GM18870 (cell line): ENCODE measurements around the gene IGSF22.

Experiments
- ATAC-seq: cut with Tn5 transposase; IDR thresholded peaks from one replicate; pipeline ENCODE4 v1.9.1; 2021; ENCODE audit warnings: moderate library complexity; ENCODE audit not compliant: unreplicated experiment

IGSF22 gene

GRCh38 chr11:18726040-18726439 is at the start of gene IGSF22:
Gene IGSF22, minus strand, starts transcription at chr11:18726188. Its CDS starts 1,952 bp downstream, at chr11:18724236.
- no peak for ATAC-seq

GRCh38 chr11:18774801-18775200 is 48.8 kb upstream of the IGSF22 start:
- no peak for ATAC-seq

DNA sequence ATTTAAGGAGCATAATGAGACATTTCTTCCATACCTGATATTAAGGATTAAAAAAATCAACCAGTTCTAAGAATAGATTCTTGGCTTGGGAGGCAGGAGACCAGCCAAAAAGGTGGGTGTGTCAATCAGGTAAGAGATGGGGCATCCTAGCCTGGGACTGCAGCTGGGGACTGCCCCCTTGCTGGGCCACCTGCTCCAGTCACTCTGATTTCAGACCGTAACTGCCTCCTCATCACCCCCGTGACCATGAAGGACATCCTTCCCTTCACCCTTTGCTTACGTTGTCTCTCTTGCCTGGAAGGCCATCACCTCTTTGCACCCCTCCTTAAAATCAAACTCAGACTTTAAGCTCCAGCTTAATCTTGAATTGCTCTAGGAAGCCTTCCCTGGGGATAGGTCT is 47.7 kb upstream of the IGSF22 start:
- ATAC-seq: no peak

DNA sequence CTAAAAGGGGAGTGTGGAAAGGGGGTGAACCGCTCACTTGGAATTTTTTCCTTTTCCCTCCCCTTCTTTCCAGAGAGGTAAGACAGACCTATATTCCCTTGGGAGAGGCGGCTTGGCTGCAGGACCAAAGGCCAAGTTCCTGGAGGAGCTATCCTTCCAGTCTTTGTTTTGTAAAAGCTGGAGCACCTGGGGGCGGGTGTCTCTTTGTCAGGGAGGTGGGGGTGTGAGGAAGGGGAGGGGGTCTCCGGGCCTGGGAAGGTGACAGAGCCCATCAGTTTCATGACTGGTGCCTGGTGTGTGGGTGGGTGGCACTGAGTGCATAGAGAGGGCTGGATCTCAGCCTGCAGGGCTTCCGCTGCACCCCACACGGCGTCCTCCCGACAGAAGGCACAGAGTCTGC is 47.1 kb upstream of the IGSF22 start:
- no peak for ATAC-seq

GRCh38 chr11:18772211-18772610 is 46.2 kb upstream of the IGSF22 start:
- no peak for ATAC-seq

DNA sequence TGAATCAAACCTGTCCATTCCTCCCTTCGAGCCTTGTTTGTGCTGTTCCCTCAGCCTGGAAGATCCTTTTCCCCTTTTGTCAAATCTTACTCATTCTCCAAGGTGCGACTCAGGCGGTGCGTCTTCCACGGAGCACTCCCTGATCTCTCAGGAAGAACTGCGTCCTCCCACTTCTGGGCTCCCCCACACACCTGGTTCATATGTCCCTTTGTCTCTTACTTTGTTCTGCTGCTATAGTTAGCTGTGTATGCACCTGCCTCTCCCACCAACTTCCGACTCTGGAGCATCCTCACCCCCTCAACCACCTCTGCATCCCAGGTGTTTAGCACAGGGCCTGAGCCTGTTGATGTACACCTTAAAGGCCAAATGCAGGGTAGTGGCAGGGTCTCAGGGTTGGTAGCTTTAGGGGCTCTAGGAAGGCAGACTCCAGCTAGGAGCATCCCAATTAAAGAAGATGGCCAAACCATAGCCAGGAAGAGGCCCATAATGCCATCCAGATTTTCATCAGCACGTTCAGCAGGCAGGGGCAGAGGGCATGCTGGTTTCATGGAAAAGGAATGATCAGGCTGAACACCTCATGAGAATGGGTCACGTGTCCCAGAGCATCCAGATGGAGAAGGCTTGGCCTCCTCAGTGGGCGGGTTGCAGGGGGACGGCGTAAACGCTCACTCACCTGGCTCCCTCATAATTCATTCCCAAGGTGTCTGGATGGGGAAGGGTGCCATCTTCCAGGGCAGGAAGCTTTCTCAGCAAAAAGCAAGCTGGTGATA is 45.5 kb upstream of the IGSF22 start:
- ATAC-seq: no peak

GRCh38 chr11:18770479-18771125 is 44.6 kb upstream of the IGSF22 start:
- ATAC-seq: no peak

DNA sequence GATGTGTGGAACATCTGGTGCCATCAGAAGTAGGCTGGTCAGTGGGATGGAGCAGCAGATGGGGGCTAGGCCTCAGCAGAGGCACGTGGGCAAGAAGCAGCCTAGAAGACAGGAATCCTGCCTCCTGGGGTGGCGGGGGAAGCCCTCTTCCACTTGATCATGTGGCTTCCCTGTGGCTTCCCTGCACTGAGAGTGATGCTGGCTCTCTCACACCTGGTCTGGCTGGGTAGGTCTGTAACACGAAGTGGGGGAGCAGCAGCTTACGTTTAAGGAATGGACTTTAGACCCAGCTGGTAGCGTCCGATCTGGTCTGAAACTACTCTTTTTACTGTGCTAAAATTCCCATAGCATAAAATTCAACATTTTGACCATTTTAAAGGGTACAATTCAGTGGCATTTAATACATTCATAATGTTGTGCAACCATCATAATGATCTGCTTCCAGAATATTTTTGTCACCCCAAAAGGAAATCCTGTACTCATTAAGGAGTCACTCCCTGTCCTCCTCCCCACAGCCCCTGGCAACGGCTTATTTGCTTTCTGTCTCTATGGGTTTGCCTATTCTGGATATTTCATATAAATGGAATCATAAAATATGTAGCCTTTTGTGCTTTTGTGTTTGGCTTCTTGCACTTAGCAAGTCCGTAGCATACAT is 43.9 kb upstream of the IGSF22 start:
- ATAC-seq: peak; percentile 49

DNA sequence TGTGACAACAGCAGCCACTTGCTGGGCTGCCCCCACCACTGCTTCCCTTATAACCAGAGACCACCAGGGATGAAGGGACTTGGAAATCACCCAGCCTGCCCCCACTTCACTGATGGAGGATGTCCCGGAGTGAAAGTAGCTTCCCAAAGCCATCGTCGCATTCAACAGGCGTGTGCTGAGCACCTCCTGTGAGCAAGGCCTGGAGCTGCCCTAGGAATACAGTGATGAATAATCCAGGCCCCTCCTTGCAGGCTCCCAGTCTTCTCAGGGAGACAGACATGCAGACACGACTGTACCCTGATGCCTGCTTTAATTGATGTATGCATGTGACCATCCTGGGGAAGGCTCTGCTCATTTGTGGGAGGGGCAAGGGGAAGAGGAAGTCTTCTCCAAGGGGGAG is 43.0 kb upstream of the IGSF22 start:
- ATAC-seq: no peak

GRCh38 chr11:18768472-18768901 is 42.5 kb upstream of the IGSF22 start:
- ATAC-seq: peak; percentile 84

GRCh38 chr11:18766015-18766414 is 40.0 kb upstream of the IGSF22 start:
- no peak for ATAC-seq

GRCh38 chr11:18765554-18765953 is 39.6 kb upstream of the IGSF22 start:
- ATAC-seq: no peak

DNA sequence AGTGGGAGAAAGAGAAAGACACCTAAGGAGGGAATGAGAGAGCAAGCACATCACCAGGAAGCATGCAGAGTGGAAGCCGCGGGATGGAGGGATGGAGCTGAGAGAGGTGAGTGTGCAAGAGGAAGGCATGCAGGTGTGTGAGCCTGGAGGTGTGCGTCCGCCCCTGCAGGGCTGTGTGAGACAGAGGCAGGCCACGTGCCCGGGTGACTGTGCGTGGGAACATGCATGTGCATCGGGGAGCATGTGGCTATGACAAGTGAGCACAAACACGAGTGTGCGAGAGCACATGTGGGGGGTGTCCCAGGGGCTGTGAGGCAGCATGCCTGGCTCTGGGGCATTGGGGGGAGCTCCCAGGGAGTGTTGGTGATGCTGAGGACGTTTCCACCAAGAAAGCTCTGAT is 35.8 kb upstream of the IGSF22 start:
- ATAC-seq: no peak

DNA sequence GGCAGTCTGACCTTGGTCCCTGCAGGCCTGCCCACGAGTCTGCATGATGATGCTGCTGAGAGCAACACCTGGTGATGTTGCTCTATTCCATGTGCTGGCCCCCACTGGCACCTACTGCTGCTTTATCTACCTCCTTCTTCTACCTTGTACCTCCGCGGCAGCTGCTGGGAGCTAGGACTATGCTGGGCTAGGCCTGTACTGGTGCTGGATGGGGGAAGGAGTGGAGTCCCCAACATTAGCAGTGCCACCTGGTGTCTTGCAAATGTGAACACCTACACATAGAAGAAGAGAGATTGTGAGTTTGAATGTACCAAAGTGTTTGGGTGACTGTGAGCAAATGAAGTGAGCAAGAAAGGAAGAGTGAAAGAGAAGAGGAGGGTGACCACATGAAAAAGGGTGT is 35.2 kb upstream of the IGSF22 start:
- no peak for ATAC-seq

GRCh38 chr11:18757811-18758210 is 31.8 kb upstream of the IGSF22 start:
- ATAC-seq: no peak

GRCh38 chr11:18756889-18757288 is 30.9 kb upstream of the IGSF22 start:
- no peak for ATAC-seq

GRCh38 chr11:18754308-18754707 is 28.3 kb upstream of the IGSF22 start:
- ATAC-seq: no peak

DNA sequence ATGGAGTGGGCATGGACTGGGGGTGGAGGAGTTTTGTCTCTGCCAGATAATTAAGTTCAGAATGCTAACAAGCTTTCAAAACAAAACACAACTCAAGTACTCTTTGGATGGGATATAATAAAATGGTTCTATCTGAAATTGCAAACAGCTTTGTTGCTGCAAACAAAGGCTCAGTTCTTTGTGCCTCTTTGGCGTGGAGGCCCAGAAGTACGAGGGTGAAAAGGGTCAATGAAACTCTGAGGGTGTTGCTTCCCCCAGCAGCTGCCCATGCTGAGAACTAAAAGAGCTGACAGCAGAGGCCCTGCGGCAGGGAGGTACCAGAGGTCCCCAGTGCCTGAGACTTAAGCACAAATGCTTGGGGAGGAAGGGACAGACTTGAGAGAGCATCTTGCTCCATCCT is 26.5 kb upstream of the IGSF22 start:
- ATAC-seq: no peak

- no peak for ATAC-seq
Observed at GRCh38 chr11:18750944-18751343, 25.0 kb upstream of the IGSF22 start.

- no peak for ATAC-seq
Observed at GRCh38 chr11:18749681-18750319, 23.8 kb upstream of the IGSF22 start.

DNA sequence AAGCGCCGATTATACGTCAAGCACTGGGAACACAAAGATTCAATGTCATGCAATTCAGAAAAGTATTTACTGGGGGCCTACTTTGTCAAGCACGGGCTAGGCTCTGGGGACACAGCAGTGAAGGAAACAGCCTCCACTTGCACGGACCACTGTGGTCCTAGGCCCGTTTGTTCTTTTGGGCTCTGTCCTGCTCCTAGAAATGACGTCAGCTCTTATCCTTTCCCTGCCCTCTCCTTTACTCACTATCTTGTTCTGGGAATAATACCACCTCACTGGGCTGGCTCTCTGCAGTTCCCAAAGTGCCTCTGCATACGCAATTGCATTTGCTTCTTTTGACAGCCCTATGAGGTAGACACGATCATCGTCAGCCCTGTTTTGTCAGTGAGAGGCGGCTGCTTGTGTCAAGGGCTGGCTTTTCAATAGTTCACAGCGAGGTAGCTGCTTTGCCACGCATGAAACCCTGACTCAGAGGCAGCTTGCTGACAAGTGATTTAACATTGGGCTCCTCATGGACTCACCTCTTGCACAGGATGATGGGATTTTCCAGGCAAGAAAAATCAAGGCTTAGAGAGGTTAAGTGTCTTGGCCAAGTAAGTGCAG is 22.9 kb upstream of the IGSF22 start:
- no peak for ATAC-seq
